ENCODE data around the gene IMMP2L.

GRCh38 chr7:111137296-111138192, 424.7 kb downstream of the IMMP2L start:
- TF ChIP-seq CTCF (IDR thresholded peaks at IDR 0.05; ENCODE audit: low read depth, low read length, missing input control) = no peak
- no peak for TF ChIP-seq FOXA1 (IDR thresholded peaks at IDR 0.05)
- TF ChIP-seq SP1 (IDR thresholded peaks at IDR 0.05) = no peak
- TF ChIP-seq RAD21 (IDR thresholded peaks at IDR 0.05) = no peak
- no peak for TF ChIP-seq ZBTB33 (IDR thresholded peaks at IDR 0.05)
- no peak for TF ChIP-seq REST (IDR thresholded peaks at IDR 0.05)
- no peak for TF ChIP-seq TAF1 (conservative IDR thresholded peaks at IDR 0.05)
- TF ChIP-seq YY1 (IDR thresholded peaks at IDR 0.05) = no peak
- TF ChIP-seq MAX (IDR thresholded peaks at IDR 0.05) = no peak
- TF ChIP-seq GABPA (IDR thresholded peaks at IDR 0.05 in 1 of 2, conservative IDR thresholded peaks at IDR 0.05 in 1 of 2) = no peak
- no peak for TF ChIP-seq JUND (IDR thresholded peaks at IDR 0.05)
- no peak for TF ChIP-seq ATF3 (IDR thresholded peaks at IDR 0.05)
- TF ChIP-seq RXRA (IDR thresholded peaks at IDR 0.05) = no peak
- no peak for TF ChIP-seq HNF4A (conservative IDR thresholded peaks at IDR 0.05)

Measured in liver (tissue), 3 donors.